ENCODE measurements around the gene SMIM10L2A.
"Not testable (repeated sequence)": the region's sequence is repeated elsewhere in the genome, so short reads cannot be mapped to it uniquely, and the experiment has no call there.

The SMIM10L2A gene

GRCh38 chrX:135453381-135453780 is 31.6 kb downstream of the SMIM10L2A start:
- DNase-seq (ENCODE audit: low read depth, low spot score), result no peak

- no peak for DNase-seq (ENCODE audit: low read depth, low spot score)
These were observed 33.1 kb downstream of the SMIM10L2A start for GRCh38 chrX:135454816-135455215.

- DNase-seq (ENCODE audit: low read depth, low spot score), result not testable (repeated sequence)
These were observed 40.0 kb downstream of the SMIM10L2A start for GRCh38 chrX:135461756-135462155.

- DNase-seq (ENCODE audit: low read depth, low spot score), result no peak
These were observed 42.2 kb downstream of the SMIM10L2A start for GRCh38 chrX:135463937-135464336.

GRCh38 chrX:135476378-135476777 is 54.6 kb downstream of the SMIM10L2A start:
- DNase-seq (ENCODE audit: low read depth, low spot score), result no peak

- peak; percentile 28 for DNase-seq (ENCODE audit: low read depth, low spot score)
These were observed 55.8 kb downstream of the SMIM10L2A start for GRCh38 chrX:135477576-135477975.

Data from smooth muscle cell of the brain vasculature (primary cell).